HepG2 (cell line): ENCODE measurements around the gene SPSB2. TPM values are rescaled to one million over a fixed set of nuclear protein-coding genes. Genes with fewer than 3 reads are reported as not detected.

Source experiments
- KDM1A ChIP-seq: IDR thresholded peaks from 2 replicates; pipeline ENCODE4 v1.6.1; 2016; ENCODE audit warnings: missing compliant biosample characterization
- KDM3A ChIP-seq: IDR thresholded peaks from 2 replicates; pipeline ENCODE4 v1.6.1; 2018; ENCODE audit warnings: low read depth, missing compliant biosample characterization
- KLF13 ChIP-seq: sonication (generic); formaldehyde crosslinking; IDR thresholded peaks from 2 replicates; pipeline ENCODE4 v1.4.0; 2020; ENCODE audit warnings: mild to moderate bottlenecking, missing genetic modification reagents
- NFE2L2 ChIP-seq: fragments of 150-350 bp; IDR thresholded peaks from 2 replicates; pipeline ENCODE4 v1.6.1; 2014; ENCODE audit warnings: low read length
- NFYC ChIP-seq: IDR thresholded peaks from 2 replicates; pipeline ENCODE4 v1.6.1; 2016; ENCODE audit warnings: missing genetic modification reagents, missing compliant biosample characterization
- NKX3-1 ChIP-seq: sonication (generic); formaldehyde crosslinking; IDR thresholded peaks from 2 replicates; pipeline ENCODE4 v1.5.0; 2020; ENCODE audit warnings: missing genetic modification reagents
- RBFOX2 ChIP-seq: fragments of 200-400 bp; formaldehyde crosslinking; IDR thresholded peaks from 2 replicates; pipeline ENCODE4 v1.6.1; 2017; ENCODE audit warnings: low read depth, mild to moderate bottlenecking, low read length
- STAG1 ChIP-seq: sonication (generic); formaldehyde crosslinking; IDR thresholded peaks from 2 replicates; pipeline ENCODE4 v1.4.0; 2020; ENCODE audit warnings: missing genetic modification reagents
- TMF1 ChIP-seq: sonication (generic); formaldehyde crosslinking; IDR thresholded peaks from 2 replicates; pipeline ENCODE4 v1.8.1; 2022; ENCODE audit warnings: low read depth, missing genetic modification reagents
- TOE1 ChIP-seq: sonication (generic); formaldehyde crosslinking; IDR thresholded peaks from 2 replicates; pipeline ENCODE4 v1.4.0; 2020; ENCODE audit warnings: mild to moderate bottlenecking, missing genetic modification reagents
- ZFP36L1 ChIP-seq: sonication (generic); formaldehyde crosslinking; IDR thresholded peaks from 2 replicates; pipeline ENCODE4 v1.8.0; 2022; ENCODE audit warnings: mild to moderate bottlenecking, missing genetic modification reagents, moderate library complexity
- ZNF382 ChIP-seq: sonication (generic); formaldehyde crosslinking; IDR thresholded peaks from 2 replicates; pipeline ENCODE4 v1.5.0; 2020; ENCODE audit warnings: missing genetic modification reagents, mild to moderate bottlenecking, borderline replicate concordance
- polyA plus RNA-seq, 8 experiments: library from polyadenylated mRNA; depleted of rRNA in 3 of 8; stranded (reverse) in 7 of 8; unstranded in 1 of 8; fragments of >200 nt; fragmentation: Illumina TruSeq in 4 of 8; extraction: Trizol in 4 of 8; gene quantifications; 2 replicates each; pipeline versions ENCODE4 v1.2.1 to v1.2.3, GENCODE V29; 2011 to 2016; ENCODE audit warnings: low read depth in 4 of 8, missing spikeins in 1 of 8, mixed read lengths in 1 of 8; ENCODE audit not compliant: insufficient read depth in 1 of 8
- total RNA-seq, 5 experiments: library from RNA; depleted of rRNA; stranded (reverse); fragments of >200 nt; fragmentation: Illumina TruSeq; extraction: Trizol; gene quantifications; 2 replicates each; pipeline ENCODE4 v1.2.3, GENCODE V29; 2016; ENCODE audit warnings: low read depth in 1 of 5
- TF ChIP-seq, protein P1 (sequence below): sonication (generic); formaldehyde crosslinking; IDR thresholded peaks from 2 replicates; pipeline ENCODE4 v1.5.0; 2020; ENCODE audit warnings: mild to moderate bottlenecking, missing genetic modification reagents, borderline replicate concordance
- TF ChIP-seq, protein P2 (sequence below): sonication (generic); formaldehyde crosslinking; IDR thresholded peaks from 2 replicates; pipeline ENCODE4 v1.5.1; 2020; ENCODE audit warnings: mild to moderate bottlenecking, moderate library complexity, missing genetic modification reagents
- TF ChIP-seq, protein P3 (sequence below): sonication (generic); formaldehyde crosslinking; IDR thresholded peaks from 2 replicates; pipeline ENCODE4 v1.9.0; 2022; ENCODE audit warnings: low read depth, missing genetic modification reagents
- TF ChIP-seq, protein P4 (sequence below): sonication (generic); formaldehyde crosslinking; IDR thresholded peaks from 2 replicates; pipeline ENCODE4 v1.4.0; 2020; ENCODE audit warnings: mild to moderate bottlenecking, low read depth, missing genetic modification reagents

Gene SPSB2
- total and polyA plus RNA-seq, 2 of the 13 experiments (the other 11 are each of a cell fraction or from before 2014, with no cell fraction given): 2.0 to 6.2 TPM

DNA sequence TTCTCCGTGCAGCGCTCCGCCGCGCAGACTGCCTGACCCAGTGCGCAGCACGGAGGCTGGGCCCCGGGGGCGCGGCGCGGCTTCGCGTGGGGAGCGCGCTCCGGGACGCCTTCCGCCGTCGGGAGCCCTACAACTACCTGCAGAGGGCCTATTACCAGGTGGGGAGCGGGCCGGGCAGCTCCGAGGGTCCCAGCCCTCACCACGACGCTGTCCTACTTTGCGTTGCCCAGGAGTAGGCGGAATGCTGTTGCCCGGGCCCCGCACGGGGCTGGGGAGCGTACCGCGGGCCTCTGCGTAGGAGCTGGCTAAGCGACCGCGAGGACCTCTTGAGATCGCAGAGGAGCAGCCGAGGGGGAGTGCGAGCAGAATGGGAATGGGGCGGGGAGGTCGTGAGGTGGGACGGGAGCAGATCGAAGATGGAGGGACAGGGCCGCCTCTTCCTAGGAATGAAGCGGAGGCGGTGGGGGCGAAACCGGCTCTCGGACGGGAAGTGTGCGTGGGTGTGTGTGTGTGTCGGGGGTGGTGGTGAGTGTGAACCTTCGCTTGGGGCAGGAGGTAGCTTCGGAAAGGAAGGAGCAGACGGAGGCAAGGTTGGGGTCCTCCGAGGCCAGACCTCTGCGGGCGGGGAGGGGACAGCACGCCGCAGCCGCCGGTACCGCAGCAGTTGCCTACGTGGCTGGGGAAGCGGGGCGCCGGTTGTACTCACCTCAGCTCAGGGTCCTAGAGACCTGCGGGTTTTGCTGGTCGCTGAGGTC is 44.1 kb downstream of the SPSB2 start (continued):
- TF ChIP-seq, protein P1, sequence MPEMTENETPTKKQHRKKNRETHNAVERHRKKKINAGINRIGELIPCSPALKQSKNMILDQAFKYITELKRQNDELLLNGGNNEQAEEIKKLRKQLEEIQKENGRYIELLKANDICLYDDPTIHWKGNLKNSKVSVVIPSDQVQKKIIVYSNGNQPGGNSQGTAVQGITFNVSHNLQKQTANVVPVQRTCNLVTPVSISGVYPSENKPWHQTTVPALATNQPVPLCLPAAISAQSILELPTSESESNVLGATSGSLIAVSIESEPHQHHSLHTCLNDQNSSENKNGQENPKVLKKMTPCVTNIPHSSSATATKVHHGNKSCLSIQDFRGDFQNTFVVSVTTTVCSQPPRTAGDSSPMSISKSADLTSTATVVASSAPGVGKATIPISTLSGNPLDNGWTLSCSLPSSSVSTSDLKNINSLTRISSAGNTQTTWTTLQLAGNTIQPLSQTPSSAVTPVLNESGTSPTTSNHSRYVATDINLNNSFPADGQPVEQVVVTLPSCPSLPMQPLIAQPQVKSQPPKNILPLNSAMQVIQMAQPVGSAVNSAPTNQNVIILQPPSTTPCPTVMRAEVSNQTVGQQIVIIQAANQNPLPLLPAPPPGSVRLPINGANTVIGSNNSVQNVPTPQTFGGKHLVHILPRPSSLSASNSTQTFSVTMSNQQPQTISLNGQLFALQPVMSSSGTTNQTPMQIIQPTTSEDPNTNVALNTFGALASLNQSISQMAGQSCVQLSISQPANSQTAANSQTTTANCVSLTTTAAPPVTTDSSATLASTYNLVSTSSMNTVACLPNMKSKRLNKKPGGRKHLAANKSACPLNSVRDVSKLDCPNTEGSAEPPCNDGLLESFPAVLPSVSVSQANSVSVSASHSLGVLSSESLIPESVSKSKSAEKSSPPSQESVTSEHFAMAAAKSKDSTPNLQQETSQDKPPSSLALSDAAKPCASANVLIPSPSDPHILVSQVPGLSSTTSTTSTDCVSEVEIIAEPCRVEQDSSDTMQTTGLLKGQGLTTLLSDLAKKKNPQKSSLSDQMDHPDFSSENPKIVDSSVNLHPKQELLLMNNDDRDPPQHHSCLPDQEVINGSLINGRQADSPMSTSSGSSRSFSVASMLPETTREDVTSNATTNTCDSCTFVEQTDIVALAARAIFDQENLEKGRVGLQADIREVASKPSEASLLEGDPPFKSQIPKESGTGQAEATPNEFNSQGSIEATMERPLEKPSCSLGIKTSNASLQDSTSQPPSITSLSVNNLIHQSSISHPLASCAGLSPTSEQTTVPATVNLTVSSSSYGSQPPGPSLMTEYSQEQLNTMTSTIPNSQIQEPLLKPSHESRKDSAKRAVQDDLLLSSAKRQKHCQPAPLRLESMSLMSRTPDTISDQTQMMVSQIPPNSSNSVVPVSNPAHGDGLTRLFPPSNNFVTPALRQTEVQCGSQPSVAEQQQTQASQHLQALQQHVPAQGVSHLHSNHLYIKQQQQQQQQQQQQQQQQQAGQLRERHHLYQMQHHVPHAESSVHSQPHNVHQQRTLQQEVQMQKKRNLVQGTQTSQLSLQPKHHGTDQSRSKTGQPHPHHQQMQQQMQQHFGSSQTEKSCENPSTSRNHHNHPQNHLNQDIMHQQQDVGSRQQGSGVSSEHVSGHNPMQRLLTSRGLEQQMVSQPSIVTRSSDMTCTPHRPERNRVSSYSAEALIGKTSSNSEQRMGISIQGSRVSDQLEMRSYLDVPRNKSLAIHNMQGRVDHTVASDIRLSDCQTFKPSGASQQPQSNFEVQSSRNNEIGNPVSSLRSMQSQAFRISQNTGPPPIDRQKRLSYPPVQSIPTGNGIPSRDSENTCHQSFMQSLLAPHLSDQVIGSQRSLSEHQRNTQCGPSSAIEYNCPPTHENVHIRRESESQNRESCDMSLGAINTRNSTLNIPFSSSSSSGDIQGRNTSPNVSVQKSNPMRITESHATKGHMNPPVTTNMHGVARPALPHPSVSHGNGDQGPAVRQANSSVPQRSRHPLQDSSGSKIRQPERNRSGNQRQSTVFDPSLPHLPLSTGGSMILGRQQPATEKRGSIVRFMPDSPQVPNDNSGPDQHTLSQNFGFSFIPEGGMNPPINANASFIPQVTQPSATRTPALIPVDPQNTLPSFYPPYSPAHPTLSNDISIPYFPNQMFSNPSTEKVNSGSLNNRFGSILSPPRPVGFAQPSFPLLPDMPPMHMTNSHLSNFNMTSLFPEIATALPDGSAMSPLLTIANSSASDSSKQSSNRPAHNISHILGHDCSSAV: no peak
- no peak for TF ChIP-seq ZNF382 (CRISPR knock-in tag)
- no peak; the same call in 1 of the 2 replicates for TF ChIP-seq KDM3A
- TF ChIP-seq STAG1 (CRISPR knock-in tag): no peak
- TF ChIP-seq KLF13 (CRISPR knock-in tag): 0 out of 2 replicates have a peak, but pooled peaks have one; percentile 32
- TF ChIP-seq NFE2L2: no peak
- no peak for TF ChIP-seq TOE1 (CRISPR knock-in tag)
- TF ChIP-seq, protein P2, sequence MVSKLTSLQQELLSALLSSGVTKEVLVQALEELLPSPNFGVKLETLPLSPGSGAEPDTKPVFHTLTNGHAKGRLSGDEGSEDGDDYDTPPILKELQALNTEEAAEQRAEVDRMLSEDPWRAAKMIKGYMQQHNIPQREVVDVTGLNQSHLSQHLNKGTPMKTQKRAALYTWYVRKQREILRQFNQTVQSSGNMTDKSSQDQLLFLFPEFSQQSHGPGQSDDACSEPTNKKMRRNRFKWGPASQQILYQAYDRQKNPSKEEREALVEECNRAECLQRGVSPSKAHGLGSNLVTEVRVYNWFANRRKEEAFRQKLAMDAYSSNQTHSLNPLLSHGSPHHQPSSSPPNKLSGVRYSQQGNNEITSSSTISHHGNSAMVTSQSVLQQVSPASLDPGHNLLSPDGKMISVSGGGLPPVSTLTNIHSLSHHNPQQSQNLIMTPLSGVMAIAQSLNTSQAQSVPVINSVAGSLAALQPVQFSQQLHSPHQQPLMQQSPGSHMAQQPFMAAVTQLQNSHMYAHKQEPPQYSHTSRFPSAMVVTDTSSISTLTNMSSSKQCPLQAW: no peak
- no peak for TF ChIP-seq NKX3-1
- TF ChIP-seq, protein P3, sequence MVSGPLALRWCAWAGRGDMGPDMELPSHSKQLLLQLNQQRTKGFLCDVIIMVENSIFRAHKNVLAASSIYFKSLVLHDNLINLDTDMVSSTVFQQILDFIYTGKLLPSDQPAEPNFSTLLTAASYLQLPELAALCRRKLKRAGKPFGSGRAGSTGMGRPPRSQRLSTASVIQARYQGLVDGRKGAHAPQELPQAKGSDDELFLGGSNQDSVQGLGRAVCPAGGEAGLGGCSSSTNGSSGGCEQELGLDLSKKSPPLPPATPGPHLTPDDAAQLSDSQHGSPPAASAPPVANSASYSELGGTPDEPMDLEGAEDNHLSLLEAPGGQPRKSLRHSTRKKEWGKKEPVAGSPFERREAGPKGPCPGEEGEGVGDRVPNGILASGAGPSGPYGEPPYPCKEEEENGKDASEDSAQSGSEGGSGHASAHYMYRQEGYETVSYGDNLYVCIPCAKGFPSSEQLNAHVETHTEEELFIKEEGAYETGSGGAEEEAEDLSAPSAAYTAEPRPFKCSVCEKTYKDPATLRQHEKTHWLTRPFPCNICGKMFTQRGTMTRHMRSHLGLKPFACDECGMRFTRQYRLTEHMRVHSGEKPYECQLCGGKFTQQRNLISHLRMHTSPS (CRISPR knock-in tag): no peak; the same call in 1 of the 2 replicates
- TF ChIP-seq, protein P4, sequence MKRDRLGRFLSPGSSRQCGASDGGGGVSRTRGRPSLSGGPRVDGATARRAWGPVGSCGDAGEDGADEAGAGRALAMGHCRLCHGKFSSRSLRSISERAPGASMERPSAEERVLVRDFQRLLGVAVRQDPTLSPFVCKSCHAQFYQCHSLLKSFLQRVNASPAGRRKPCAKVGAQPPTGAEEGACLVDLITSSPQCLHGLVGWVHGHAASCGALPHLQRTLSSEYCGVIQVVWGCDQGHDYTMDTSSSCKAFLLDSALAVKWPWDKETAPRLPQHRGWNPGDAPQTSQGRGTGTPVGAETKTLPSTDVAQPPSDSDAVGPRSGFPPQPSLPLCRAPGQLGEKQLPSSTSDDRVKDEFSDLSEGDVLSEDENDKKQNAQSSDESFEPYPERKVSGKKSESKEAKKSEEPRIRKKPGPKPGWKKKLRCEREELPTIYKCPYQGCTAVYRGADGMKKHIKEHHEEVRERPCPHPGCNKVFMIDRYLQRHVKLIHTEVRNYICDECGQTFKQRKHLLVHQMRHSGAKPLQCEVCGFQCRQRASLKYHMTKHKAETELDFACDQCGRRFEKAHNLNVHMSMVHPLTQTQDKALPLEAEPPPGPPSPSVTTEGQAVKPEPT: 0 out of 2 replicates have a peak, but pooled peaks have one; percentile 19
- TF ChIP-seq KDM1A: no peak
- no peak for TF ChIP-seq ZFP36L1 (CRISPR knock-in tag)
- TF ChIP-seq TMF1 (CRISPR knock-in tag): no peak
- TF ChIP-seq NFYC: no peak
- TF ChIP-seq RBFOX2: peak; percentile 90
